ENCODE data around the gene PICK1.

DNA sequence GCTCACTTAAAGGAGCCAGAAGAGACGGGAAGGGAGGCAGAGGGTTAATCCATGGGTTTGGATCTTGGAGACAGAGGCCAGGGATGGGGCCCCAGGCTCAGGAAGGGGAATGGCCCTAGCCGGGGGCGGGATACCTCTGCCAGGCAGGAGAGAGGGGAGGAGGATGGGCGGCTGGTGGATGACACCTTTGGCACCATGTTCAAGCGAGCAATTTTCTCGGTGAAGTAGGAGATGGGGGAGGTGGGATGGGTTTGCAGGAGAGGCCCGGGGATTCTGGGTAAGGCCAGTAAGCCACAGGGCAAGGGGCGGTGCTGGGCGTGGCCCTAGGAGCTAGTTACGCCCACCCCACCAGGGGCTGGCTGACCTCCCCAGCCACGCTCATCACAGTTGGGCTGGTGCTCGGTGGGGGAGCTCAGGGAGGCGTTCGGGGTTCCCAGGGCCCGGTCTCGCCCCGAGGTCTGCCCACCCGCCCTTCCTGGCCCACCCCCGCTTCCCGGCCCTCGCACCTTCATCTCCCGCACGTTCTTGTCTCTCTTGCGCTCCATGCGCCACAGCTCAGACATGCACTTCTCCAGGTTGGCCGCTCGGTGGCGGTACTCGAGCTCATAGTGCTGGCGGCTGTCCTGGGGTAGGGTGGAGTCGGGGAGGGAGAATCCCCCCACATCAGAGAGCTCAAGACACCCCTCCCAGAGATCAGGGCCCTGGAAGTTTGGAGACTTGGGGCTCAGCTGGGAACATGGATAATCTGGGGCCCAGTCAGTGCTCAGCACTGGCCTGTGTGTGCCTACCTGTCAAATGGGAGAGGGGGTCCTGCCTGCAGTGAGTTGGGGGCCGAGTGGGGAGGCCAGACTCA, 40.6 kb downstream of the PICK1 start:
- TF ChIP-seq POLR2A (IDR thresholded peaks at IDR 0.05) (no peak), POLR2AphosphoS5 (IDR thresholded peaks at IDR 0.05) (no peak)
